Pulmonary artery endothelial cell (primary cell): Measurements from ENCODE around the gene NR1D1. TPM values are rescaled to one million over a fixed set of nuclear protein-coding genes. Genes with fewer than 3 reads are reported as not detected.

Experiments used
- DNase-seq: peaks from one replicate; pipeline ENCODE4 v3.0.0-alpha.2; 2011; ENCODE audit warnings: low read depth, low spot score
- total RNA-seq: library from RNA; depleted of rRNA; stranded (reverse); fragments of >200 nt; gene quantifications from 2 replicates; pipeline ENCODE4 v1.2.3, GENCODE V29; 2014

Gene NR1D1
- total RNA-seq, 1 donor from 2014 or later: 0.73 TPM

DNA sequence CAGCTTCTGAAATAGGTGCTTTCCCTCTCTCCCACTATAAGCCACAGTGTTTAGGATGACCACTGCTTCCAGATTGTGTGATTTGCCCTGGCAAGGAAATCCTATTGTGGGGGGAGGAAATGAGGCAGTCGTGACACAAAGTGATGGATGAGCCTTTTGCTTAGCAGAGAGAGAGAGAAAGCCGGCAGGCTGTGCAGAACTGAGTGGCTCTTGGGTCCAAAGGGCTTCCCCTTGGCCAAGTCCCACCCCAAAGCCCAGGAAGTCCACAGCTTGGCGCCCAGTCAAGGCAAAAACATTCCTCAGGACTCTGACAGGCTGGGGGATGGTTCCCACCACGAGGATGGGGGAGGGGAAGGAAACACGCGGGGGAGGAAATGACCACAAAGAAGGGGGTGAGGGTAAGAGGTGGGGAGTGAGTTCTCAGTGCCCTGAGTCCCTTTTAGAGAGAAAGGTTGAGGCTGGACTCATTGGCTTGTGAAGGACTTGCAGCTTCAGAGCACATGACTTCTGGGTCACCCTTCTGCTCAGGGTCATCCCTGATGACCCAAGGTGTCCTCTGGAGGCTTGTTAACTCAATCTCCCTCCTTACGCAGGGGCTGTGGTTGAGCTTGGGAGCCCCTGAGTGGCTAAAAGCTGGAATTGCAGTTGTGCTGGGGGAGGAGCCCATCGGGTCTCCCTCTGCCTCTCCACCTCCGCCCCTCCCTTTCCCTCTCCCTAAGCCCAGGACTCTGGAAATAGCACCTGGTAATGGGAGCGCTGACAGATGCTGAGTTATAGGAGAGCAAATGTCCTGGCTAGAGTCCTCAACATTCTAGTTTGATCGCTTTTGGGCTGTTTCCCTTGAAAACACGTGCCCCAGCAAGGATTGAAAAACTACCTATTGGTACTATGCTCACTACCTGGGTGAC, 11.1 kb upstream of the NR1D1 start:
- peak; percentile 93 for DNase-seq

GRCh38 chr17:40110026-40110845, 9.8 kb upstream of the NR1D1 start:
- no peak for DNase-seq

DNA sequence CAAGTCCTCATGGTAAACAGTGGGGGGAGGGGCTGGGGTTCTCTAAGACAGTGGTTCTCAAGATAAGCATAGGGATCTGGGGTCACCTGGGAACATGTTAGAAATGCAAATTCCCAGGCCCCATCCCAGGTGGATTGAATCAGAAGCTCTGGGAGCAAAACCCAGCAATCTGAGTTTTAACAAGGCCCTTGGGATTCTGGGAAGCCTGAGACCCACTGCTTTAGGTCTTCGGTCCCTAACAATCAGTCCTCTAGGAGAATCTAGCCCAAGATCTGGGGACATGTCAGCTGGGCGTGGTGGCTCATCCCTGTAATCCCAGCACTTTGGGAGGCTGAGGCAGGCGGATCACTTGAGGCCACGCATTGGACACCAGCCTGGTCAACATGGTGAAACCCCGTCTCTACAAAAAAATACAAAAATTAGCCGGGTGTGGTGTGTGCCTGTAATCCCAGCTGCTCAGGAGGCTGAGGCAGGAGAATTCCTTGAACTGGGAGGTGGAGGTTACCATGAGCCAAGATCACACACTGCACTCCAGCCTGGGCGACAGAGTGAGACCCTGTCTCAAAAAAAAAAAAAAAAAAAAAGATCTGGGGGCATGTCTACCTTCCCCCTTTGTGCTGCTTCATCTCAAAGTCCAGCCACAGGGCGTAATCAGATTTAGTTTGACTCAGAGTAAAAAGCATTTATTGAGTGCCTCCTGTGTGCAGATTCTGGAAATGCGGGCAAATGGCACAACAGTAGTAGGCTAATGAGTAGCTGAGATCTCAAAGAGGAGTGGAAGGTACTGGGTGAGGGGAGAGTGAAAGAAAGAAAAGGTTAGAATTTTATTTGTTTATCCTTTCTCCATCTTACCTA, 8.8 kb upstream of the NR1D1 start:
- no peak for DNase-seq

DNA sequence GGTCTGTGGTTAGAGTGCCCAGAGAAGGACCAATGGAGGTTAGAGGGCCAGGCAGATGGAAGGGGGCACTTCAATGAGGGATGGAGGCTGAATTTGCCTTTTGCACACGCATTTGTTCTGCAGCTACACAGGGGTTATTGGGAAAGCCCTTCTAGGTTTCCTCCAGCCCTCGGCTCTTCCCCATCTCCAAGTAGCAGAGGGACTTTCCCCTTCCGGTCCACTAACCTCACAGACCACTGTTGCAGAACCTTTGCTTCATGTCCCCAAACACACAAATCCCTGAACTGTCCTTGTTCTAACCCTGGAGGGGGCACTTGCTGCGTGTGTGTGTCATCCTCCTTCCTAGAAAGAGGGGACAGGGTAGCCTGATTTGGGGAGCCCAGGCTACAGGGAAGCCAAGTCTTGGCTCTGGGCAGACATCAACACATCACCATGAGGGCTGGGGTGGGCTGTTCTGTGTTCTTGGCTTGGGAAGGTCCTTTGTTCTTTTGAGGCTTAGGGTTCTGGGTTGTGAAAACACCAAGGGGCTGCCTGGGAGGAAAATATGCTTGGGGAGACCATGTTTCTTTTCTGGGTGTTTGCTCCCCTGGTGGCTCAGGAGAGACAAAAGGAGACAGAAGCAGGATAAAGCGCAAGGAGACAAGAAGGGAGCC, 7.3 kb upstream of the NR1D1 start:
- DNase-seq: no peak

- DNase-seq: no peak
Observed at GRCh38 chr17:40106760-40107521, 6.6 kb upstream of the NR1D1 start.

GRCh38 chr17:40105861-40106759, 5.7 kb upstream of the NR1D1 start:
- DNase-seq: no peak

DNA sequence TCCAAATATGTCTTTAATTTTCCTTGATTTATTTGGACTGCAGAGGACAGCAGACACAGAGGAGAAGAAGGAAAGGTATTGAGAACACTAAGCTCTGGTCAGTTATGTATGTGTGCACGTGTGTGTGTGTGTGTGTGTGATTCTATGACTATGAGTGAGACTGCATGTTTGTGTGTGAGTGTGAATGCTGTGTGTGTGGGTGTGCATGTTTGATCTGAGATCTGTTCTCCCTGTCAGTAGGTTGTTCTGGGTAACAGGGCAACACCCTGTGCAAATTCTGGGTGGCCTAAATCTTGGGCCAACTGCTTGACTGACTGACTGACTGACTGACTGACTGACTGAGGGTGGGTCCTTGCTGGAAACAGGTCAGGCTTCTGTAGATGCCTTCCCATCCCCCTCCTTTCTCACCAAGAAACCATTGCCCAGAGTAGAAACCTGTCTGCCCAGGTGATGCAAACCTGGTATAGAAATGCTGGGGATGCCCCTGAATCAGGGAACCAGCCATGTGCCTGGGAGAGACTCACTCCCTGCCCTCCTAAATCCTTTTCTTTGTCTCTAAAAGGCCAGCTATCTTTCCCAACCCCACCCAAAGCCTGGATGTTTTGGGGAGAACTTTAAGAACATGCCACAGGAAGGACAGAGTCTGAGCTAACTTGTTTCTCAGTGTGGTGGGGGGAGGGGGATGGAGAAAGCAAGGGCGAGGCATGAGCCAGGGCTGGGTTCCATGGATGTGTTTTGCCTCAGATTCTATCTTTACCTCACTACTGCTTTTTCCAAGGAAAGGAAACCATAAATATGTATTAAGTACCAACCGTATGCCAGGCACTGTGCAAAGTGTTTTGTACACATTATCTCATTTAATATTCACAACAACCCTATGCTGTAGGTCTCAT, 4.5 kb upstream of the NR1D1 start:
- DNase-seq: no peak

- no peak for DNase-seq
Observed at GRCh38 chr17:40103688-40104087, 3.3 kb upstream of the NR1D1 start.

- no peak for DNase-seq
Observed at GRCh38 chr17:40103071-40103661, 2.8 kb upstream of the NR1D1 start.

DNA sequence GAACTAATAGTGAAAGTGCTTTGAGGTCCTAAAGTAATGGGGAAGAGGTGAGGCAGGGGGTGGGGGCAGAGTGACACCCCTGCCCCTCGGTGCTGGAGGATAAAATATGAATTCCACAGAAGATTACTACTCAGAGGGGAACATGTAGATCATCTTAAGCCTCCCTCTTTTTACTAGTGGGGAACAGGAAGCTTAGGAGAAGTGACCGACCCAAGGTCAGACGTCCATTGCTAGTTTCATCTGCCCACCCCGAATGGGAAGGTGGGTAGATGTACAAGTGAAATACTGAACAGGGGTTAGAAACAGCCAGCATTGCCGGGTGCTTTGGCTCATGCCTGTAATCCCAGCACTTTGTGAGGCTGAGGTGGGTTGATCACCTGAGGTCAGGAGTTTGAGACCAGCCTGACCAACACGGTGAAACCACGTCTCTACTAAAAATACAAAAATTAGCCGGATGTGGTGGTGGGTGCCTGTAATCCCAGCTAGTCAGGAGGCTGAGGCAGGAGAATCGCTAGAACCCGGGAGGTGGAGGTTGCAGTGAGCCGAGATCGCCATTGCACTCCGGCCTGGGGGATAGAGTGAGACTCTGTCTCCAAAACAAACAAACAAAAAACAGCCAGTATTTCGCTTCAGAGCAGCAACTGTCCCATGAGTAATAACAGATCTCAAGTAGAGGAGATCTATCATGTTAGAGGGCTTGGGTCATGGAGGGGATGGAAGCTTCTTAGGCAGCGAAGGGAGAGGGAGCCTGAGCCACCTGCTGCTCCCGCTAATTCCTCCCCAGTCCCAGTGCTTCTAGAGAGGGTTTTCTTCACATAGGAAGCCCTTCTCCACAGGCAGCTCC, 1.2 kb upstream of the NR1D1 start:
- no peak for DNase-seq

DNA sequence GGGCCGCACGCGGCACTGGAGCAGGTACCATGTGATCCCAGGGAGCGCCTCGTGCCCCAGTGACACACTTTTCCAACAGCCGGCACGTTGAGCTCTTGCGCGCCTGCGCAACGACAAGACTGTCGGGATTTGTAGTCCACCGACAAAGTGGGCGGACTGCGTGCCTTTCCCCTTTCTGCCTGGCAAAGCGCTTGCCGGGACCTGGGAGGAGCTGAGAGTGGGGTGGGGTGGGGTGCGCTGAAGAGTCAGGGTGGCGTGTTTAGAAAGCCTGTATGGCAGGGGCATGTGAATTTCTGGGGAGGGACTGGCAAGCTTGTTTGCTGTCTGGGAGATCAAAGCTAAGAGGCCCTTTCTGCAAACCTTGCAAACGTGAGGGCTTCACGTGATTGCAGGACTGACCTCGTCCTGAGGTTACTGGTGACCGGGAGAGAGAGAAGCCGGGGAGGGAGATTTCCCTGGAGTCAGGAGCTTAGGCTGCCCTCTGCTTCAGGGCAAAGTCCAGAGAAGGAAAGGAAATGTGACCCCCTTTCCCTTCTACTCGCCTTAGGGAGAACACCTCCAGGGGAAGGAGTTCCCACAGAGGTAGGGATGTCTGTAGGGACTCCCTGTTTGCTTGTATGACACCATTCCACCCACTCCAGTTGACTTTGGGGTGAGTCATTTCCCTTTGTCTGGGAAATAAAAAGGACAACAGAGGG, 429 bp upstream of the NR1D1 start:
- DNase-seq: peak; percentile 94

DNA sequence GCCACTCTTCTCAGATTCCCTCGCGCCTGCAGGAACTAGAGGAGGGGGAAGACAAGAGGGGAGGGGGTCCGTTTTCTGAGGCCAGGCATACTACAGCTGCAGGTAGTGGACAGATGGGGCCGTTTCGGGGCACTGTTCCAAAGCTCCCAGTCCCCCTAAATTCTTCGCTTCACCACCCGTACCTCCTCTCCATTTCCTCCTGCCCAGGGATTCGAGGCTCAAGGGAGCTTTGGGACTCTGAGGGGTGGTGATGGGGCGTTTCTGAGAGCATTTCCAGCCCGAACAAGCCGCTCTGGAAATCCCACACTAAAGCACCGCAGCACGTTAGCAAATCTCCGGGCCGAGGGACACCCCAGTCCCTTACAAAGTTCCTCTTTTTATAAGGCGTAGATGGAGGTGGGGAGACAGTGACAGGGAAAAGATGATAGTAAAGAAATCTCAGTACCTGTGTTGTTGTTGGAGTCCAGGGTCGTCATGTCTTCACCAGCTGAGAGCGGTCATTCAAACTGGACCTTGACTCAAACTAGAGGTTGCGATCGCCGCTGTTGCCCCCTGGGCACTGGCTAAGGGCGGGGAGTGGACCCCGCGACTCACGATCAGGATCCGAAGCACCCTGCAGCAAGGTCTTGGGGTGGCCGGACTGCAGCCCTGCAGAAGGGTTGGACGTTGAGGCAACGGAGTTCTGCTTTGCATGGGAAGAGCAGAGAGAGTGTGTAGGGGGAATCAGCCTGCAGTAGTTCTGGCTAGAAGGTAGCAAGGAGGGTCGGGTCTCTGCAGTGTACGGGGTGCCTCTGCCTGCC, 570 bp downstream of the NR1D1 start:
- DNase-seq: no peak

DNA sequence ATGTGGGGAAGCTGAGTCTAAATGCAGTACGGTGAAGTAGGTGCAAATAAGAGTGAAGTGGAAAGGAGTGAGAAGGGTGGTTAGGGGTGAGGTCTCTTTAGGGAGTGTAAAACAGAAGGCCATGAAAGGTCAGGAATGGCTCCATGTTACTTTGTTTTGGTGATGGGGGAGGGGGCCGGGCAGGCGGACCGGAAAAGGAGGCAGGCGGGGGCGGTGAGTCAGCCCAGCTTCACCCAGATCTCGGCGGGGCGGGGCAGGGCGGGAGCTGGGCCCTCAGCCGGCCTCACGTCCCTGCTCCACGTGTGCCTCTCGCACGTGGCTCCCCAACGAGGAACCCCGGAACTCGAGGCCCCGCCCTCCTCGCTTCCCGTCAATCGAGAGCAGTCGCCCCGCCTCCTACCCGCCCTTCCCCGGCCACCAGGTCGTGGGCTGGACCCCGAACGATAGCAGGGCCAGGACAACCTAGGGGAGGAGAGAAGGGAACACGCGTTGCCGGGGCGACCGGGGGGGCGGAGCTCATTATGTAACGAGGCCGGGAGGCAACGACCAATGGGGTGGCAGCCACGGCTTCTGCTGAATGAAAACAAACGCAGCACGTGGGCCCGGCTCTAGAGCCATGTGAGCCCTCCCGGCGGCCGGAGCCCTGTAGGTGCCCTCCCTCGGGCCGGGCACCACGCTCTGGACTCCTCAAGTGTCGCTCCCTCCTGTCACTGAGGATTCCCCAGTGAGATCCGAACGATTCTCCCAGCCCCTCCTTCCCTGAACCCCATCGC, 1.4 kb downstream of the NR1D1 start:
- peak; percentile 84 for DNase-seq
